Ovary (tissue), 9 donors: Measurements from ENCODE around the gene CNNM1. TPM values are rescaled to one million over a fixed set of nuclear protein-coding genes. Genes with fewer than 3 reads are reported as not detected.

Experiments used
- DNase-seq, 5 donors: peaks; one replicate each; pipeline ENCODE4 v3.0.0-alpha.2; 2019 to 2020
- H3K27ac ChIP-seq, 2 donors: fragments of 200-600 bp; one replicate each; pipeline versions ENCODE4 v1.5.1 to v1.8.0; 2019 to 2022
- H3K27me3 ChIP-seq: fragments of 200-600 bp; one replicate; pipeline ENCODE4 v1.8.0; 2022
- H3K36me3 ChIP-seq: fragments of 200-600 bp; sonication (generic); one replicate; pipeline ENCODE4 v1.5.1; 2019
- H3K4me1 ChIP-seq: one replicate; pipeline ENCODE4 v1.8.1; 2013; ENCODE audit warnings: mild to moderate bottlenecking, moderate library complexity; ENCODE audit not compliant: insufficient read depth
- H3K4me3 ChIP-seq: fragments of 200-600 bp; sonication (generic); one replicate; pipeline ENCODE4 v1.5.1; 2017
- H3K9me3 ChIP-seq, 2 donors: fragments of 200-600 bp in 1 of 2; sonication (generic) in 1 of 2; one replicate each; pipeline versions ENCODE4 v1.5.1 to v1.8.1; 2013 to 2019; ENCODE audit warnings: mild to moderate bottlenecking in 1 of 2, moderate library complexity in 1 of 2
- EP300 ChIP-seq: sonication (generic); formaldehyde crosslinking; IDR thresholded peaks from one replicate; pipeline ENCODE4 v1.6.1; 2017; ENCODE audit warnings: antibody characterized with exemption
- POLR2A ChIP-seq: fragments of 450-650 bp; IDR thresholded peaks from one replicate; pipeline ENCODE4 v1.6.1; 2017; ENCODE audit warnings: antibody characterized with exemption, mild to moderate bottlenecking, moderate library complexity
- WGBS, 3 donors: extraction: QIAGEN DNeasy Blood & Tissue Kit in 1 of 3; methylation state at CpG; one replicate each; pipeline versions ENCODE4 v1.1.5 to v1.1.7; 2013 to 2017; 5-methylcytosine and 5-hydroxymethylcytosine counted together
- intact Hi-C, 4 donors: fragments of 100-400 bp; cut with DNase I; formaldehyde crosslinking; loops; one replicate each; pipeline versions ENCODE4 v1.11.0 to v1.15.1; 2022 to 2023
- polyA plus RNA-seq, 2 donors: library from polyadenylated mRNA; stranded (reverse); fragments of 200-250 nt in 1 of 2; fragments of 350-450 nt in 1 of 2; fragmentation: Illumina TruSeq in 1 of 2; extraction: RNeasy Lipid Tissue Mini Kit (QIAGEN cat#74804) in 1 of 2; gene quantifications; one replicate each; pipeline ENCODE4 v1.2.3, GENCODE V29; 2013 to 2014
- total RNA-seq, 7 donors: library from RNA; depleted of rRNA in 2 of 7; stranded (reverse); fragments of >200 nt in 2 of 7; fragmentation: NEBNext Ultra II Directional in 3 of 7; extraction: Animal tissue kit (Norgen Biotek cat#: 25700) in 3 of 7; gene quantifications; one replicate each; pipeline versions ENCODE4 v1.1.0 to v1.2.4, GENCODE V29; 2016 to 2023
- TF ChIP-seq, protein P1 (sequence below), 3 donors: fragments of 450-650 bp in 2 of 3; fragments of 200-600 bp in 1 of 3; IDR thresholded peaks; one replicate each; pipeline versions ENCODE4 v1.5.1 to v1.8.0; 2016 to 2022; ENCODE audit warnings: antibody characterized with exemption in 3 of 3, mild to moderate bottlenecking in 1 of 3
- donor health status: DM: no; HTN: no; CAD: no; lungs with moderate emphysema.
- donor health status: DM: no; HTN: no; CAD: no.
- donor health status: Bipolar disorder and iron deficiency.
- donor health status: DM: yes; HTN: yes; CAD: no.
- donor health status: DM: no; HTN: no; CAD: no.
- donor health status: DM: yes; HTN: yes; CAD: no.

Gene CNNM1
- total and polyA plus RNA-seq, 9 donors, result 1.0 to 3.9 (median 2.4) TPM

DNA sequence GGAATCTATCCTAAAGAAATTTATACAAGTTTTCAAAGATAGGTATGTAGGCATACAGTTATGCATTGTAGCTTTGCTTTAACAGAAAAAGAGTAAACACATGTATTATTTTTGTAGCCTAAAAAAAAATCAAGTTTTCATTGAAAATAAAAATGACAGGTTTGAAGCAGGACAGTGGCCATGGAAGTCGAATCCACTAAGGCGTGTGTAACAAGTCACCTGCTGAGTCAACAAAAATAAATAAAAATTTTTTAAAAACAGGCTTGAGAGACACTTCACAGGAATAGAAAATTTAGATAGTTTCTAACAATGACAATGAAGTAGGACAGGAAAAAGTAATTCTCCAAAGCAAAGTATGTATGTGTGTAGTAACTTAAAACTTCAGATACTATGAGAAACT lies 109.7 kb downstream of the CNNM1 start:
- Histone ChIP-seq H3K27ac (no peak overlapping the region), H3K4me3 (no peak overlapping the region), H3K4me1 (peaks cover 1% of the 10 kb centered on the region), H3K27me3 (no peaks in the 10 kb centered on the region), H3K36me3 (no peaks in the 10 kb centered on the region), H3K9me3 (no peaks in the 10 kb centered on the region)
- no peak for DNase-seq
- 89 to 95% (median 95%) methylated on average over 2 of the region's 2 CpGs for WGBS, 3 donors
- TF ChIP-seq, protein P1, sequence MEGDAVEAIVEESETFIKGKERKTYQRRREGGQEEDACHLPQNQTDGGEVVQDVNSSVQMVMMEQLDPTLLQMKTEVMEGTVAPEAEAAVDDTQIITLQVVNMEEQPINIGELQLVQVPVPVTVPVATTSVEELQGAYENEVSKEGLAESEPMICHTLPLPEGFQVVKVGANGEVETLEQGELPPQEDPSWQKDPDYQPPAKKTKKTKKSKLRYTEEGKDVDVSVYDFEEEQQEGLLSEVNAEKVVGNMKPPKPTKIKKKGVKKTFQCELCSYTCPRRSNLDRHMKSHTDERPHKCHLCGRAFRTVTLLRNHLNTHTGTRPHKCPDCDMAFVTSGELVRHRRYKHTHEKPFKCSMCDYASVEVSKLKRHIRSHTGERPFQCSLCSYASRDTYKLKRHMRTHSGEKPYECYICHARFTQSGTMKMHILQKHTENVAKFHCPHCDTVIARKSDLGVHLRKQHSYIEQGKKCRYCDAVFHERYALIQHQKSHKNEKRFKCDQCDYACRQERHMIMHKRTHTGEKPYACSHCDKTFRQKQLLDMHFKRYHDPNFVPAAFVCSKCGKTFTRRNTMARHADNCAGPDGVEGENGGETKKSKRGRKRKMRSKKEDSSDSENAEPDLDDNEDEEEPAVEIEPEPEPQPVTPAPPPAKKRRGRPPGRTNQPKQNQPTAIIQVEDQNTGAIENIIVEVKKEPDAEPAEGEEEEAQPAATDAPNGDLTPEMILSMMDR (IDR thresholded peaks at IDR 0.05), result no peak
- TF ChIP-seq EP300 (no peak), POLR2A (no peak)
- intact Hi-C loops, result loop anchor here in 3 of 4 donors (10.0 kb wide), 3 partner anchors 176 to 296 kb away; partner anchors contain the start of genes COX15 (in 1 of the 3) and CUTC (in 1 of the 3)

DNA sequence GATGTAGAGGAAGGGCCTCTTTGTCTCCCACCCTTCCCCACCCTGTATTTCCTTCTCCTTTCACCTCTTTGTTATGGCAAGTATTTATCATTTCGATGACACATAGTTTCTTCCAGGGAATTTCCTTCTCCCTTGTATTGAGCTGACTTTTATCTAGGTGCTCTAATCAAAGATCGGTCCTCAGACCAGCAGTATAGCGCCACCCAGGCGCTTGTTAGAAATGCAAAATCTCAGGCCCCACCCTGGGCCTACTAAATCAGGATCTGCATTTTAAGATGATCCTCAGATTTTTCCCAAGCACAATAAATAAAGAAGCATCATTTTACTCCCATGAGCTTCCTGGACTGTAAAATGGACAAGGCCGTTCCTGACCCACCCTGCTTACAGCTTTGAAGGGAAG lies 113.2 kb downstream of the CNNM1 start:
- TF ChIP-seq, protein P1 (IDR thresholded peaks at IDR 0.05), result no peak
- TF ChIP-seq EP300, result no peak
- no peak for TF ChIP-seq POLR2A
- Histone ChIP-seq H3K27ac (no peak overlapping the region), H3K4me3 (no peak overlapping the region), H3K27me3 (no peaks in the 10 kb centered on the region), H3K36me3 (no peaks in the 10 kb centered on the region), H3K4me1 (no peaks in the 10 kb centered on the region), H3K9me3 (no peaks in the 10 kb centered on the region)
- DNase-seq, result no peak
- 81 to 87% (median 84%) methylated on average over 5 of the region's 5 CpGs for whole genome bisulfite sequencing, 3 donors
- intact Hi-C loops, result no loop called here

DNA sequence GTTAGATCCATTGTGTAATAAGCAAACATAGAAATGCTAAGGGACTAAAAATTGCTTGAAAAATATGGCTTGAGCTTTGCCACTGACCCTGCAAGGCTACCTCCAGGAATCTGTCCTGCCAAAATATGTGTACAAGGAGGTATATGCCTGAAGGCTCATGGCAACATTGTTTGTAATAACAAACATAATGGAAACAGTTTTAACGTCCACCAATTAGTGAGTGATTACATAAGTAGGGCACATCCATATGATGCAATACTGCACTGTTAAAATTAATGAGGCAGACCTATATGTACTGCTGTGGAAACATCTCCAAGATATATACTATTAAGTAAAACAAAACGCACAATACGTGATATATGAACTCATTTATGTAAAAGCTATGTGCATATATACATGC lies 114.3 kb downstream of the CNNM1 start:
- TF ChIP-seq POLR2A (no peak), EP300 (no peak)
- TF ChIP-seq, protein P1 (IDR thresholded peaks at IDR 0.05), result no peak
- Histone ChIP-seq H3K4me3 (no peak overlapping the region), H3K4me1 (no peaks in the 10 kb centered on the region), H3K9me3 (no peaks in the 10 kb centered on the region), H3K27ac (no peak overlapping the region), H3K27me3 (no peaks in the 10 kb centered on the region), H3K36me3 (no peaks in the 10 kb centered on the region)
- WGBS, 3 donors, result 74 to 81% (median 74%) methylated on average over 3 of the region's 3 CpGs
- intact Hi-C loops, result no loop called here
- no peak for DNase-seq

Other genes with a start within 250 kb of the CNNM1 start
- gene HPSE2, start 93.5 kb upstream of the CNNM1 start, total RNA-seq, result 1 to 10 TPM in 1 of 7 donors, under 1 TPM in 2, not detected in 4; 0.07 to 1.2 (median 0.11) TPM
- gene HPSE2, start 93.5 kb upstream of the CNNM1 start, polyA plus RNA-seq, result under 1 TPM; 0.12 to 0.20 TPM
- 10 to 100 TPM; 12.5 to 80.4 (median 18.2) TPM for gene GOT1, start 101.3 kb downstream of the CNNM1 start, total RNA-seq
- 10 to 100 TPM; 15.2 to 47.0 TPM for gene GOT1, start 101.3 kb downstream of the CNNM1 start, polyA plus RNA-seq
- under 1 TPM in 1 of 7 donors, not detected in 6; 0.18 TPM for gene NKX2-3, start 203.6 kb downstream of the CNNM1 start, total RNA-seq
- gene NKX2-3, start 203.6 kb downstream of the CNNM1 start, polyA plus RNA-seq, result under 1 TPM; 0.07 to 0.12 TPM